GM12872 (cell line): ENCODE results near the gene RETREG1.

ENCODE experiments used
- CTCF ChIP-seq: IDR thresholded peaks from 3 replicates; pipeline ENCODE4 v1.5.1; 2011; ENCODE audit warnings: low read depth, mild to moderate bottlenecking, low read length, moderate library complexity; ENCODE audit not compliant: insufficient read depth

RETREG1 gene

DNA sequence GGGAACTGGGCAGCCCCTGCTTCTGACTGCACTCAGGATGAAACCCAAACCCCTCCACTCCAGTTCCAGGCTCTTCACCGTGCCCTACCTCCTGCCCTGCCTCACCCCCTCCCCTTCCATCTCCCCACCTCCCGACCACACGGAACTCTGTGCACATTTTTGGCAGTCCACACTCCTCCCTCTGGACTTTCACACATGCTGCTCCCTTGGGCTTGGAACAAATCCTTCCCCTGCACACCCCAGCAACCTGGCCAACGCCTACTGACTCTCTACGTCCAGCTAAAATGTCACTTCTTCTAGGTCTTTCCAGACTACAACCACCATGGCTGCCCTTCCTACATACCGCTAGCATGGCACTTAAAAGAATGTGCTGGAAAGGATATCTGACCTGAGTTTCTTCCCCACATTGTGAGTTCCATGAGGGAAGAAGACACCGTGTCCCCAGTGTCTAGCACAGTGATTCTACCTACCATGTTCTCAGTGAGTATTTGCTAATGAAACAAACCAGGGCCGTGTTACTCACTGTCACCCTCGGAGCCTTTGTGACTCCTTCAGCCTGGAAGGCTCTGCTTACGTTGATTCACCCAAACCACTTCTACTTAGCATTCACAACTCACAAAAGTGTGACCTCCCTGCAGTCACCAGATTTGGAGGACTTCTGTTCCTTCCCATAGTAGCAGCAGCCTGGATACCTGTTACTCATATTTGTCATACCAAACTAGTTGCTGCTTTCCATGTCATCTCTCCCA is 18.7 kb downstream of the RETREG1 start:
- no peak for TF ChIP-seq CTCF

DNA sequence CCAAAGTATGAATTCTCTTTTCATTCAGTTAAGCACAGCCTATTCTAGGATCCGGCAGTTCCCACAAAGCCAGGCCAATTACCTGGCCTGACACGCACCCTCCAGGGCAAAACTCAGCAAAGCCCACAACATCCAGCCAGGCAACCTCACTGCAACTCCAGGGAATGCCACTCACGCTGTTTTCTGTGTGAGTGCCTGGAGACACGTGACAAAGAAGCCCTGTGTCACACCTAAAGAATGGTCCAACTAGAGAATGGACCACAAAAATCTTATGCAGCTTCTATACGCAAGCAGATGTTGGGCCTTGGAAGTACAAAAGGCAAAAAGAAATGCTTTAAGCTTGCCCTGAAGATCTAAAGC is 20.2 kb downstream of the RETREG1 start:
- TF ChIP-seq CTCF: no peak

DNA sequence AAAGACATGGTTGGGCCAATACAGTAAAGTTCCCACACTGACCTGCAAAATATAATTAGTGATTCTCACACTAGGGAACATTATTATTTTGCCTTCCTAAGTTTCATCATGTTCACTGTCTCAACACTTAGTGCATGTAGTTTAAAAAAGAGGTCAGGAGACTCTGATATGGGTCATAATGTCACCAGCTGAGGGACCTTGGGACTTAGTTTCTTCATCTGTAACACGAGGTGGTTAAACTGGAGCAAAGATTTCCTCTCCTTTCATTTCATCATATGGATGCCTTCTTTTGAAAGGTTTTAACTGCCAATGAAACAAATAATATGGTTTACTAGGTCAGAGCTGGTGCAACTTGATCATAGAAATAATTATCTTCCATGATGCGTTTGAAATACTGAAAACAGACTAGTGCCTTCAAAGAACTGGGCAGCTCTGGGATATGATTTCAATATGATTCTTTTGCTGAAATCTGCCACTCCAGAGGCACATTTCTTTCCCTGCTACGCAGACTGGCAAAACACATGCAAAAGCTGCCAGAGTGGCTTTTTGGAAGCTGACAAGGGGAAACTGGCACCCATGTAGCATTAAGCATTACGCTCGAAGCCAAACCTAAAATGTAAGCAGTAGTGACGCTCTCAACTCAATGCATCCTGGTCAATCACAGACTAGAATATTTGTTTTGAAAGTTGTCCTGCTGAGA is 20.8 kb downstream of the RETREG1 start:
- no peak for TF ChIP-seq CTCF

GRCh38 chr5:16593628-16594027 is 23.2 kb downstream of the RETREG1 start:
- TF ChIP-seq CTCF: no peak

- TF ChIP-seq CTCF: no peak
Measured at GRCh38 chr5:16593013-16593412, 23.8 kb downstream of the RETREG1 start.

DNA sequence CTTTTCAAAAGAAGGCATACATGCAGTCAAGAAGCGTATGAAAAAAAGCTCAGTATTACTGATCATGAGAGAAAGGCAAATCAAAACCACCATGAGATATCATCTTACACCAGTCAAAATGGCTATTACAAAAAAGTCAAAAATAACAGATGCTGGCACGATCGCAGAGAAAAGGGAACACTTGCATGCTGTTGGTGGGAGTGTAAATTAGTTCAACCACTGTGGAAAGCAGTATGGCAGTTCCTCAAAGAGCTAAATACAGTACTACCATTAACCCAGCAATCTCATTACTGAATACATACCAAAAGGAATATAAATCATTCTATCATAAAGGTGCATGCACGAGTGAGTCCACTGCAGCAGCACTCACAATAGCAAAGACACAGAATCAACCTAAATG is 24.5 kb downstream of the RETREG1 start:
- TF ChIP-seq CTCF: no peak

DNA sequence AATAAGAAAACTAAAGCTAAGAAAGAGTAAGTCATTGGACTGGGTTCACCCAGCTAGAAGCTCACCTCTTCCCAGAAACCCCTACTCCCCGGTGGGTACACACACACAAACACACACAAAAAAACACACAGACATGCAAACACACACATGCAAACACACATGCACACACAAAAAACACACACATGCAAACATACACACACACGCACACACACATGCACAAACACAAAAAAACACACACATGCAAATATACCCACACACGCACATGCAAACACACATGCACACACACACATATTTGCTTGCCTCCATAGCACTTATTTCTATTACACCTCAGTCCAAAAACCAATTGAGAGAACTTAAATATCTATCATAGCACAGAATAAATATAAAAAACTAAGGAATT is 26.1 kb downstream of the RETREG1 start:
- TF ChIP-seq CTCF: no peak
